Liver (tissue), 9 donors: Measurements from ENCODE around the gene DUOXA2. TPM values are rescaled to one million over a fixed set of nuclear protein-coding genes. Genes with fewer than 3 reads are reported as not detected.

Experiments used
- DNase-seq: peaks from one replicate; pipeline ENCODE4 v3.0.0-alpha.2; 2017; ENCODE audit warnings: low spot score
- H3K27ac ChIP-seq, 2 donors: one replicate each; pipeline ENCODE4 v1.7.0; 2013; ENCODE audit warnings: inconsistent platforms in 2 of 2, low read length in 2 of 2, control low read depth in 1 of 2, low read depth in 1 of 2, mild to moderate bottlenecking in 1 of 2
- H3K27me3 ChIP-seq, 4 donors: one replicate each; pipeline versions ENCODE4 v1.6.1 to v1.7.0; 2013; ENCODE audit warnings: low read length in 3 of 4, inconsistent platforms in 1 of 4, mild to moderate bottlenecking in 1 of 4, moderate library complexity in 1 of 4; ENCODE audit not compliant: control insufficient read depth in 4 of 4, insufficient read depth in 4 of 4
- H3K36me3 ChIP-seq, 4 donors: one replicate each; pipeline versions ENCODE4 v1.6.1 to v1.7.0; 2013; ENCODE audit warnings: low read length in 3 of 4, mild to moderate bottlenecking in 3 of 4, low read depth in 1 of 4, moderate library complexity in 1 of 4; ENCODE audit not compliant: control insufficient read depth in 4 of 4, insufficient read depth in 3 of 4
- H3K4me1 ChIP-seq, 4 donors: one replicate each; pipeline versions ENCODE4 v1.6.1 to v1.7.0; 2013; ENCODE audit warnings: low read length in 3 of 4, mild to moderate bottlenecking in 3 of 4, moderate library complexity in 1 of 4; ENCODE audit not compliant: control insufficient read depth in 4 of 4, insufficient read depth in 4 of 4
- H3K4me3 ChIP-seq, 3 donors: one replicate each; pipeline versions ENCODE4 v1.6.1 to v1.7.0; 2013; ENCODE audit warnings: low read length in 3 of 3, control low read depth in 1 of 3, low read depth in 1 of 3, mild to moderate bottlenecking in 1 of 3
- H3K9ac ChIP-seq, 2 donors: one replicate each; pipeline ENCODE4 v1.7.0; 2013; ENCODE audit warnings: low read length in 2 of 2, mild to moderate bottlenecking in 2 of 2, moderate library complexity in 2 of 2, control low read depth in 1 of 2, low read depth in 1 of 2
- H3K9me3 ChIP-seq, 4 donors: one replicate each; pipeline versions ENCODE4 v1.6.1 to v1.7.0; 2013; ENCODE audit warnings: low read length in 3 of 4; ENCODE audit not compliant: control insufficient read depth in 4 of 4
- EGR1 ChIP-seq, 2 donors: IDR thresholded peaks; 2 replicates each; pipeline ENCODE4 v1.6.1; 2016 to 2018; ENCODE audit warnings: antibody characterized with exemption in 2 of 2, low read depth in 2 of 2
- FOXA1 ChIP-seq: IDR thresholded peaks from 2 replicates; pipeline ENCODE4 v1.6.1; 2016; ENCODE audit warnings: antibody characterized with exemption
- FOXA2 ChIP-seq: IDR thresholded peaks from 2 replicates; pipeline ENCODE4 v1.6.1; 2016; ENCODE audit warnings: antibody characterized with exemption
- GABPA ChIP-seq, 2 donors: IDR thresholded peaks in 1 of 2; conservative IDR thresholded peaks in 1 of 2; 2 replicates each; pipeline ENCODE4 v1.6.1; 2016; ENCODE audit warnings: antibody characterized with exemption in 2 of 2, mild to moderate bottlenecking in 1 of 2, moderate library complexity in 1 of 2
- HNF4A ChIP-seq, 2 donors: conservative IDR thresholded peaks; 2 replicates each; pipeline ENCODE4 v1.6.1; 2016; ENCODE audit warnings: antibody characterized with exemption in 2 of 2, mild to moderate bottlenecking in 2 of 2
- HNF4G ChIP-seq: IDR thresholded peaks from 2 replicates; pipeline ENCODE4 v1.6.1; 2016; ENCODE audit warnings: antibody characterized with exemption
- JUND ChIP-seq, 2 donors: IDR thresholded peaks; 2 replicates each; pipeline ENCODE4 v1.6.1; 2016; ENCODE audit warnings: antibody characterized with exemption in 2 of 2
- NR2F2 ChIP-seq: IDR thresholded peaks from 2 replicates; pipeline ENCODE4 v1.6.1; 2016; ENCODE audit warnings: antibody characterized with exemption
- RAD21 ChIP-seq, 2 donors: IDR thresholded peaks; 2 replicates each; pipeline ENCODE4 v1.6.1; 2016; ENCODE audit warnings: antibody characterized with exemption in 2 of 2, mild to moderate bottlenecking in 2 of 2
- RXRA ChIP-seq, 2 donors: IDR thresholded peaks; 2 replicates each; pipeline ENCODE4 v1.6.1; 2017 to 2018; ENCODE audit warnings: antibody characterized with exemption in 2 of 2, mild to moderate bottlenecking in 1 of 2
- SP1 ChIP-seq: IDR thresholded peaks from 2 replicates; pipeline ENCODE4 v1.6.1; 2018; ENCODE audit warnings: antibody characterized with exemption, mild to moderate bottlenecking
- TAF1 ChIP-seq: conservative IDR thresholded peaks from 2 replicates; pipeline ENCODE4 v1.6.1; 2016; ENCODE audit warnings: antibody characterized with exemption, mild to moderate bottlenecking
- YY1 ChIP-seq: IDR thresholded peaks from 2 replicates; pipeline ENCODE4 v1.6.1; 2016; ENCODE audit warnings: antibody characterized with exemption, mild to moderate bottlenecking
- WGBS: extraction: QIAGEN DNeasy Blood & Tissue Kit; methylation state at CpG from one replicate; pipeline ENCODE4 v1.1.7; 2013; 5-methylcytosine and 5-hydroxymethylcytosine counted together
- polyA plus RNA-seq, 2 donors: library from polyadenylated mRNA; stranded (reverse) in 1 of 2; unstranded in 1 of 2; fragments of 200-250 nt in 1 of 2; fragments of >200 nt in 1 of 2; fragmentation: Nextera tagmentation in 1 of 2; extraction: Ambion mirVana in 1 of 2; gene quantifications; one replicate each; pipeline versions ENCODE4 v1.2.1 to v1.2.3, GENCODE V29; 2013 to 2015
- total RNA-seq, 2 donors: library from RNA; depleted of rRNA; stranded (reverse); fragments of >200 nt; gene quantifications; one replicate each; pipeline ENCODE4 v1.2.3, GENCODE V29; 2014
- TF ChIP-seq, protein P1 (sequence below): fragments of 150-350 bp; IDR thresholded peaks from 2 replicates; pipeline ENCODE4 v1.5.1; 2017; ENCODE audit warnings: improper control_type of control experiment, low read depth, low read length; ENCODE audit not compliant: missing input control
- TF ChIP-seq, protein P2 (sequence below): IDR thresholded peaks from 2 replicates; pipeline ENCODE4 v1.6.1; 2016; ENCODE audit warnings: antibody characterized with exemption
- TF ChIP-seq, protein P3 (sequence below): IDR thresholded peaks from 2 replicates; pipeline ENCODE4 v1.6.1; 2016; ENCODE audit warnings: antibody characterized with exemption, mild to moderate bottlenecking
- TF ChIP-seq, protein P4 (sequence below): IDR thresholded peaks from 2 replicates; pipeline ENCODE4 v1.6.1; 2016; ENCODE audit warnings: antibody characterized with exemption
- donor health status: healthy.
- donor health status: healthy.
- donor health status: healthy.
- donor health status: healthy.
- donor health status: healthy.

The DUOXA2 gene
- total and polyA plus RNA-seq, 4 donors = 0.07 TPM; not detected in 3

DNA sequence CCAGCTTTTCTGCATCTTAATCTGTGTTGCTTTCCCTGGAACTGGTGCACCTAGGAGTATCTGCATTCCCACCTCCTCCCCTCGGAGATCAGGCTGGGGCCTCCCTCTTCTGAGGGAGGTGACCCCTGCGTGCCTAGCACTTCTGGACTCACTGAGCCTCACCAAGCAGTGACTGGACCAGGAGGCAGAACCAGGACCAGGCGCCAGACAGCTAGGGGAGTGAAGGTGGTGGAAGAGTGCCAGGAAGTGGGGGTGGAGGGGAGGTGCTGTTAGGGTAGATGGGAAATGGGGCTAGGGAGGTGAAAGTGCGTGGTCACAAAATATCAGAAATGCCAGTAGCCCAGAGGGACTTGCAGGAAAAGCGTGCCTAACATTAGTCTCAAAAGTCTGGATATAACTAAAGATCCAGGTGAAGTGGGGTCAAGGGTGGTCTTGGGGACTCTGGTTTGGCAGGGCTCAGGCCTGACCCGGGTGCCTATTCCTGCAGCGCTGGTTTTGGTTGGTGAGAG lies 1.2 kb downstream of the DUOXA2 start:
- Histone ChIP-seq H3K27ac (no peak overlapping the region), H3K36me3 (no peaks in the 10 kb centered on the region), H3K4me1 (peaks cover 14 to 43% (median 28%) of the 10 kb centered on the region in 4 donors), H3K9me3 (no peaks in the 10 kb centered on the region), H3K27me3 (peaks cover 4 to 15% (median 7%) of the 10 kb centered on the region in 4 donors), H3K4me3 (no peak overlapping the region), H3K9ac (no peak overlapping the region)
- 74% methylated on average over 7 of the region's 7 CpGs for WGBS
- DNase-seq = no peak
- TF ChIP-seq HNF4A (conservative IDR thresholded peaks at IDR 0.05) (no peak), SP1 (no peak), NR2F2 (no peak), JUND (IDR thresholded peaks at IDR 0.05) (no peak), RXRA (IDR thresholded peaks at IDR 0.05) (no peak), TAF1 (no peak), FOXA2 (no peak), GABPA (IDR thresholded peaks at IDR 0.05 in 1 of 2, conservative IDR thresholded peaks at IDR 0.05 in 1 of 2) (no peak), RAD21 (IDR thresholded peaks at IDR 0.05) (no peak), HNF4G (no peak), YY1 (no peak), EGR1 (IDR thresholded peaks at IDR 0.05; ENCODE audit: low read depth in 2 of 2) (no peak), FOXA1 (no peak)
- TF ChIP-seq, protein P1, sequence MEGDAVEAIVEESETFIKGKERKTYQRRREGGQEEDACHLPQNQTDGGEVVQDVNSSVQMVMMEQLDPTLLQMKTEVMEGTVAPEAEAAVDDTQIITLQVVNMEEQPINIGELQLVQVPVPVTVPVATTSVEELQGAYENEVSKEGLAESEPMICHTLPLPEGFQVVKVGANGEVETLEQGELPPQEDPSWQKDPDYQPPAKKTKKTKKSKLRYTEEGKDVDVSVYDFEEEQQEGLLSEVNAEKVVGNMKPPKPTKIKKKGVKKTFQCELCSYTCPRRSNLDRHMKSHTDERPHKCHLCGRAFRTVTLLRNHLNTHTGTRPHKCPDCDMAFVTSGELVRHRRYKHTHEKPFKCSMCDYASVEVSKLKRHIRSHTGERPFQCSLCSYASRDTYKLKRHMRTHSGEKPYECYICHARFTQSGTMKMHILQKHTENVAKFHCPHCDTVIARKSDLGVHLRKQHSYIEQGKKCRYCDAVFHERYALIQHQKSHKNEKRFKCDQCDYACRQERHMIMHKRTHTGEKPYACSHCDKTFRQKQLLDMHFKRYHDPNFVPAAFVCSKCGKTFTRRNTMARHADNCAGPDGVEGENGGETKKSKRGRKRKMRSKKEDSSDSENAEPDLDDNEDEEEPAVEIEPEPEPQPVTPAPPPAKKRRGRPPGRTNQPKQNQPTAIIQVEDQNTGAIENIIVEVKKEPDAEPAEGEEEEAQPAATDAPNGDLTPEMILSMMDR = no peak
- TF ChIP-seq, protein P2, sequence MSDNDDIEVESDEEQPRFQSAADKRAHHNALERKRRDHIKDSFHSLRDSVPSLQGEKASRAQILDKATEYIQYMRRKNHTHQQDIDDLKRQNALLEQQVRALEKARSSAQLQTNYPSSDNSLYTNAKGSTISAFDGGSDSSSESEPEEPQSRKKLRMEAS = no peak
- TF ChIP-seq, protein P3, sequence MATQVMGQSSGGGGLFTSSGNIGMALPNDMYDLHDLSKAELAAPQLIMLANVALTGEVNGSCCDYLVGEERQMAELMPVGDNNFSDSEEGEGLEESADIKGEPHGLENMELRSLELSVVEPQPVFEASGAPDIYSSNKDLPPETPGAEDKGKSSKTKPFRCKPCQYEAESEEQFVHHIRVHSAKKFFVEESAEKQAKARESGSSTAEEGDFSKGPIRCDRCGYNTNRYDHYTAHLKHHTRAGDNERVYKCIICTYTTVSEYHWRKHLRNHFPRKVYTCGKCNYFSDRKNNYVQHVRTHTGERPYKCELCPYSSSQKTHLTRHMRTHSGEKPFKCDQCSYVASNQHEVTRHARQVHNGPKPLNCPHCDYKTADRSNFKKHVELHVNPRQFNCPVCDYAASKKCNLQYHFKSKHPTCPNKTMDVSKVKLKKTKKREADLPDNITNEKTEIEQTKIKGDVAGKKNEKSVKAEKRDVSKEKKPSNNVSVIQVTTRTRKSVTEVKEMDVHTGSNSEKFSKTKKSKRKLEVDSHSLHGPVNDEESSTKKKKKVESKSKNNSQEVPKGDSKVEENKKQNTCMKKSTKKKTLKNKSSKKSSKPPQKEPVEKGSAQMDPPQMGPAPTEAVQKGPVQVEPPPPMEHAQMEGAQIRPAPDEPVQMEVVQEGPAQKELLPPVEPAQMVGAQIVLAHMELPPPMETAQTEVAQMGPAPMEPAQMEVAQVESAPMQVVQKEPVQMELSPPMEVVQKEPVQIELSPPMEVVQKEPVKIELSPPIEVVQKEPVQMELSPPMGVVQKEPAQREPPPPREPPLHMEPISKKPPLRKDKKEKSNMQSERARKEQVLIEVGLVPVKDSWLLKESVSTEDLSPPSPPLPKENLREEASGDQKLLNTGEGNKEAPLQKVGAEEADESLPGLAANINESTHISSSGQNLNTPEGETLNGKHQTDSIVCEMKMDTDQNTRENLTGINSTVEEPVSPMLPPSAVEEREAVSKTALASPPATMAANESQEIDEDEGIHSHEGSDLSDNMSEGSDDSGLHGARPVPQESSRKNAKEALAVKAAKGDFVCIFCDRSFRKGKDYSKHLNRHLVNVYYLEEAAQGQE = no peak
- TF ChIP-seq, protein P4, sequence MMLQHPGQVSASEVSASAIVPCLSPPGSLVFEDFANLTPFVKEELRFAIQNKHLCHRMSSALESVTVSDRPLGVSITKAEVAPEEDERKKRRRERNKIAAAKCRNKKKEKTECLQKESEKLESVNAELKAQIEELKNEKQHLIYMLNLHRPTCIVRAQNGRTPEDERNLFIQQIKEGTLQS = no peak

DNA sequence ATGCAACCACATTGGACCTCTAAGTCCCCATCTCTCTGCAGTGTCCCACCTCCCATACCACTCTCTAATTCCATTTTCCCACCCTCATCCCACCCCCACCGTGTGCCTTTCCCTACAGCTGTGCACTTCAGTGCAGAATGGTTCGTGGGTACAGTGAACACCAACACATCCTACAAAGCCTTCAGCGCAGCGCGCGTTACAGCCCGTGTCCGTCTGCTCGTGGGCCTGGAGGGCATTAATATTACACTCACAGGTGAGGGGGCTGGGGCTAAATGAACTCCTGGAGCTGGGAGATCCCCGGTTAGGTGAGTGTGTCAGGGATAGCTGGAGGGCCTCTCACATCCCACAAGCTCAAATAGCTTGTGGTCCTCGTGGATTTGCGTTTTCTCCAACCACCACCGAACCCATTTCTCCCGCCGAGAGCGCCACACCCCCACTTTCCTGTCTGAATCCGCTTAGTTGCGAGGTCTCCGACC lies 1.9 kb downstream of the DUOXA2 start:
- WGBS = 38% methylated on average over 19 of the region's 19 CpGs
- no peak for TF ChIP-seq JUND (IDR thresholded peaks at IDR 0.05)
- TF ChIP-seq EGR1 (IDR thresholded peaks at IDR 0.05; ENCODE audit: low read depth in 2 of 2) = no peak
- TF ChIP-seq, protein P4 = no peak
- TF ChIP-seq FOXA1 = no peak
- TF ChIP-seq FOXA2 = no peak
- no peak for TF ChIP-seq RAD21 (IDR thresholded peaks at IDR 0.05)
- TF ChIP-seq, protein P3 = no peak
- TF ChIP-seq HNF4A (conservative IDR thresholded peaks at IDR 0.05) = no peak
- TF ChIP-seq, protein P2 = no peak
- no peak for TF ChIP-seq HNF4G
- TF ChIP-seq, protein P1 = no peak
- TF ChIP-seq YY1 = no peak
- no peak for TF ChIP-seq SP1

More for the DNA sequence above, 1.9 kb downstream of the DUOXA2 start:
- H3K27ac ChIP-seq = no peak overlapping the region
- H3K9ac ChIP-seq = no peak overlapping the region
- no peak for DNase-seq
- no peaks in the 10 kb centered on the region for H3K36me3 ChIP-seq
- H3K27me3 ChIP-seq = peaks cover 4 to 15% (median 7%) of the 10 kb centered on the region in 4 donors
- peaks cover 14 to 43% (median 28%) of the 10 kb centered on the region in 4 donors for H3K4me1 ChIP-seq
- H3K9me3 ChIP-seq = no peaks in the 10 kb centered on the region
- H3K4me3 ChIP-seq = no peak overlapping the region
